ENCODE measurements around the gene PSENEN. TPM values are rescaled to one million over a fixed set of nuclear protein-coding genes. Genes with fewer than 3 reads are reported as not detected.
A peak's percentile ranks its signal among the peaks of the same experiment; 100 is the strongest.

The PSENEN gene
- total RNA-seq, 2 donors from 2014 or later = 10.6 to 21.1 TPM

GRCh38 chr19:35715355-35715809 lies 30.1 kb upstream of the PSENEN start:
- intact Hi-C loops (cut with DNase I) = loop anchor here (10.0 kb wide), 1 partner anchor 161 kb away; no protein-coding TSS in a partner anchor
- no peak for DNase-seq
- H3K4me3 ChIP-seq = no peak overlapping the region

GRCh38 chr19:35715981-35716800 lies 29.3 kb upstream of the PSENEN start:
- no peaks in the 10 kb centered on the region for H3K27me3 ChIP-seq
- H3K4me1 ChIP-seq = peaks cover 34% of the 10 kb centered on the region
- peak; percentile 24 for ATAC-seq
- intact Hi-C loops (cut with DNase I) = loop anchor here (10.0 kb wide), 1 partner anchor 161 kb away; no protein-coding TSS in a partner anchor
- H3K36me3 ChIP-seq (replicated peaks in 1 of 2; ENCODE audit: insufficient read depth in 1 of 2, low read depth in 2 of 2) = peaks cover 2 to 4% of the 10 kb centered on the region in 2 donors
- 0 to 1% methylated on average over 40 to 52 of the region's 52 CpGs for WGBS, 2 donors
- H3K9me3 ChIP-seq = no peaks in the 10 kb centered on the region
- peak; percentile 67 to 78 (median 72) for DNase-seq
- TF ChIP-seq POLR2A (IDR thresholded peaks at IDR 0.05) = peak in 2 of 3 donors; percentile 61 to 64
- TF ChIP-seq, protein P1, sequence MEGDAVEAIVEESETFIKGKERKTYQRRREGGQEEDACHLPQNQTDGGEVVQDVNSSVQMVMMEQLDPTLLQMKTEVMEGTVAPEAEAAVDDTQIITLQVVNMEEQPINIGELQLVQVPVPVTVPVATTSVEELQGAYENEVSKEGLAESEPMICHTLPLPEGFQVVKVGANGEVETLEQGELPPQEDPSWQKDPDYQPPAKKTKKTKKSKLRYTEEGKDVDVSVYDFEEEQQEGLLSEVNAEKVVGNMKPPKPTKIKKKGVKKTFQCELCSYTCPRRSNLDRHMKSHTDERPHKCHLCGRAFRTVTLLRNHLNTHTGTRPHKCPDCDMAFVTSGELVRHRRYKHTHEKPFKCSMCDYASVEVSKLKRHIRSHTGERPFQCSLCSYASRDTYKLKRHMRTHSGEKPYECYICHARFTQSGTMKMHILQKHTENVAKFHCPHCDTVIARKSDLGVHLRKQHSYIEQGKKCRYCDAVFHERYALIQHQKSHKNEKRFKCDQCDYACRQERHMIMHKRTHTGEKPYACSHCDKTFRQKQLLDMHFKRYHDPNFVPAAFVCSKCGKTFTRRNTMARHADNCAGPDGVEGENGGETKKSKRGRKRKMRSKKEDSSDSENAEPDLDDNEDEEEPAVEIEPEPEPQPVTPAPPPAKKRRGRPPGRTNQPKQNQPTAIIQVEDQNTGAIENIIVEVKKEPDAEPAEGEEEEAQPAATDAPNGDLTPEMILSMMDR (IDR thresholded peaks at IDR 0.05) = no peak
- peak overlapping the region; percentile 7 to 50 for H3K4me3 ChIP-seq
- H3K27ac ChIP-seq = peak overlapping the region; percentile 68 to 91 (median 88)

More at GRCh38 chr19:35715355-35715809, 30.1 kb upstream of the PSENEN start:
- ATAC-seq = no peak
- Histone ChIP-seq H3K9me3 (no peaks in the 10 kb centered on the region), H3K4me1 (peaks cover 34% of the 10 kb centered on the region), H3K36me3 (replicated peaks in 1 of 2; ENCODE audit: insufficient read depth in 1 of 2, low read depth in 2 of 2) (peaks cover 2 to 4% of the 10 kb centered on the region in 2 donors), H3K27me3 (no peaks in the 10 kb centered on the region), H3K27ac (peak overlapping the region in 3 of 4 donors; percentile 51 to 90 (median 85))
- 74 to 88% methylated on average over 5 of the region's 7 CpGs for WGBS, 2 donors
- TF ChIP-seq POLR2A (IDR thresholded peaks at IDR 0.05) = no peak
- TF ChIP-seq, protein P1 (IDR thresholded peaks at IDR 0.05) = no peak

DNA sequence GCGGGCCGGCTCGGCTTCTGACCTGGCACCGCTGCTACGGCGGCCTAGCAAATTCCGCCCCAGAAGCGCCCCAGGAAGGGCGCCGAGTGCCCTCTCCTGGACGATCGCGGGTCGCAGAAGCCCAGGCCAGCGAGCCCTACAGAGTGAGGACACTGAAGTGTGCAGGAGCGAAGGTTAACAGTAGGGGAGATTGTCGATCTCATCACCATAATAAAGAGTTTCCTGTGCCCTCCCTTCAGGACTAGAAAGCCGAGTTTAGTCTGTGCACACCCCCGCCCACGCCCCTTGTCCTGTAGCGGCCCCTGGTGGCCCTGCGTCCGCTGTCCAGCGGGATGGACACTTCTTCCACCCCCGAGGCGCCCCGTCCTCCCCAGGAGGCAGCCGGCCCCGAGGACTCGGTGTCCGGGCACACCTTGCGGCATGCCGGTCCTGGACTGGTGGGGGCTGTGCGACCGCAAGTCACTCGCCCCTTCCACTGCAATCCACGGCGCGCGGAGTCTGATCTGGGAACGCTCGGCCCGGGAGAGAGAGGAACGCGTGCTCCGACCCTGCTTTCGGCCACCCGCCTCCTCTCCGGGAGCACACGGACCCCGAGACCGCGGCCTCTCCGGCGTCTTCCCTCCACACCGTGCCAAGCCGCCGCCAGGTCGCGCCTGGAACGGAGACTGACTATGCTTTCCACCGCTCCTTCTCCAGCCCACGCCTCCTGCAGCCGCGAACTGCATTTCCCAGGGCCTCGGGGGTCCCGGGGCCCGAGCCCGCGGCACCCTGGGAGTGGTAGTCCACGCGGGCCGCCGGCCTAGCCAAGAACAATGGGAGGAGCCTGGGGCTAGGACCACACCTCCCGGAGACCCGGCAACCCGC lies 28.4 kb upstream of the PSENEN start:
- Histone ChIP-seq H3K4me1 (peaks cover 34% of the 10 kb centered on the region), H3K4me3 (peak overlapping the region; percentile 26 to 50), H3K27me3 (no peaks in the 10 kb centered on the region), H3K9me3 (no peaks in the 10 kb centered on the region), H3K36me3 (replicated peaks in 1 of 2; ENCODE audit: insufficient read depth in 1 of 2, low read depth in 2 of 2) (peaks cover 2 to 4% of the 10 kb centered on the region in 2 donors), H3K27ac (peak overlapping the region; percentile 68 to 91 (median 88))
- TF ChIP-seq, protein P1 (IDR thresholded peaks at IDR 0.05) = peak; percentile 85 to 99 (median 93)
- TF ChIP-seq POLR2A (IDR thresholded peaks at IDR 0.05) = peak in 1 of 3 donors; percentile 25
- peak; percentile 96 to 98 (median 98) for DNase-seq
- 0% methylated on average over 10 to 74 of the region's 77 CpGs for WGBS, 2 donors
- intact Hi-C loops (cut with DNase I) = loop anchor here (10.0 kb wide), 1 partner anchor 162 kb away; no protein-coding TSS in a partner anchor
- peak; percentile 89 for ATAC-seq

GRCh38 chr19:35717665-35718344 lies 27.6 kb upstream of the PSENEN start, which contains the start of gene KMT2B:
Gene KMT2B (plus strand): TSS chr19:35718003. CDS start chr19:35718019, 16 bp downstream.
- DNase-seq (no peak), ATAC-seq (peak; percentile 74)
- H3K27ac ChIP-seq = peak within 1 kb of the TSS; percentile 68 to 91 (median 88)
- TF ChIP-seq, protein P1 (IDR thresholded peaks at IDR 0.05) = peak in 1 of 7 experiments; percentile 22
- TF ChIP-seq POLR2A (IDR thresholded peaks at IDR 0.05) = no peak
- peak within 1 kb of the TSS; percentile 45 to 88 for H3K4me3 ChIP-seq
- no peaks in the 10 kb centered on the region for H3K9me3 ChIP-seq
- peaks cover 4 to 5% of the 10 kb centered on the region in 2 donors for H3K36me3 ChIP-seq (replicated peaks in 1 of 2; ENCODE audit: insufficient read depth in 1 of 2, low read depth in 2 of 2)
- H3K4me1 ChIP-seq = peaks cover 34% of the 10 kb centered on the region
- H3K27me3 ChIP-seq = no peaks in the 10 kb centered on the region
- 1% methylated on average over 30 of the region's 109 CpGs; no CpG with 5 or more reads in 1 of the 2 donors for WGBS, 2 donors
- intact Hi-C loops (cut with DNase I) = loop anchor here (10.0 kb wide), 1 partner anchor 163 kb away; no protein-coding TSS in a partner anchor
